Naive B cell (primary cell): ENCODE results near the gene FTO. TPM values are rescaled to one million over a fixed set of nuclear protein-coding genes. Genes with fewer than 3 reads are reported as not detected.
"Not testable (repeated sequence)": the region's sequence is repeated elsewhere in the genome, so short reads cannot be mapped to it uniquely, and the experiment has no call there.

ENCODE experiments used
- ATAC-seq, 2 donors: fragments of 150-1000 bp; cut with Tn5 transposase; 2 replicates each; pipeline ENCODE4 v1.10.0; 2021; ENCODE audit warnings: low read depth in 2 of 2, mild to moderate bottlenecking in 2 of 2, moderate library complexity in 2 of 2
- DNase-seq: peaks from one replicate; pipeline ENCODE4 v3.0.0; 2022
- H3K27ac Mint-ChIP-seq, 6 donors: one replicate each; pipeline ENCODE4 v1.8.0; 2020 to 2022; ENCODE audit warnings: mild to moderate bottlenecking in 6 of 6, mixed read lengths in 6 of 6, moderate library complexity in 5 of 6, inconsistent platforms in 2 of 6
- H3K27me3 Mint-ChIP-seq, 3 donors: one replicate each; pipeline ENCODE4 v1.8.0; 2021 to 2022; ENCODE audit warnings: mixed read lengths in 3 of 3, mild to moderate bottlenecking in 1 of 3
- H3K36me3 Mint-ChIP-seq, 2 donors: one replicate each; pipeline ENCODE4 v1.8.0; 2020 to 2022; ENCODE audit warnings: mixed read lengths in 2 of 2, inconsistent platforms in 1 of 2, mild to moderate bottlenecking in 1 of 2
- H3K4me1 Mint-ChIP-seq, 3 donors: one replicate each; pipeline ENCODE4 v1.8.0; 2020 to 2022; ENCODE audit warnings: mixed read lengths in 3 of 3, inconsistent platforms in 1 of 3, mild to moderate bottlenecking in 1 of 3, moderate library complexity in 1 of 3
- H3K4me3 Mint-ChIP-seq, 8 donors: one replicate each; pipeline ENCODE4 v1.8.0; 2020 to 2022; ENCODE audit warnings: mild to moderate bottlenecking in 8 of 8, mixed read lengths in 8 of 8, moderate library complexity in 8 of 8, inconsistent platforms in 2 of 8
- H3K9me3 Mint-ChIP-seq, 7 donors: one replicate each; pipeline ENCODE4 v1.8.0; 2020 to 2022; ENCODE audit warnings: mixed read lengths in 7 of 7, mild to moderate bottlenecking in 5 of 7, inconsistent platforms in 2 of 7, moderate library complexity in 1 of 7
- polyA plus RNA-seq, 6 donors: library from polyadenylated mRNA; unstranded; fragments of 300-500 nt; fragmentation: Illumina TruSeq; gene quantifications; one replicate each; pipeline ENCODE4 v1.2.3, GENCODE V29; 2021; ENCODE audit warnings: low read depth in 6 of 6

The FTO gene
- 10 to 100 TPM; 64.7 to 89.0 (median 79.6) TPM for polyA plus RNA-seq

DNA sequence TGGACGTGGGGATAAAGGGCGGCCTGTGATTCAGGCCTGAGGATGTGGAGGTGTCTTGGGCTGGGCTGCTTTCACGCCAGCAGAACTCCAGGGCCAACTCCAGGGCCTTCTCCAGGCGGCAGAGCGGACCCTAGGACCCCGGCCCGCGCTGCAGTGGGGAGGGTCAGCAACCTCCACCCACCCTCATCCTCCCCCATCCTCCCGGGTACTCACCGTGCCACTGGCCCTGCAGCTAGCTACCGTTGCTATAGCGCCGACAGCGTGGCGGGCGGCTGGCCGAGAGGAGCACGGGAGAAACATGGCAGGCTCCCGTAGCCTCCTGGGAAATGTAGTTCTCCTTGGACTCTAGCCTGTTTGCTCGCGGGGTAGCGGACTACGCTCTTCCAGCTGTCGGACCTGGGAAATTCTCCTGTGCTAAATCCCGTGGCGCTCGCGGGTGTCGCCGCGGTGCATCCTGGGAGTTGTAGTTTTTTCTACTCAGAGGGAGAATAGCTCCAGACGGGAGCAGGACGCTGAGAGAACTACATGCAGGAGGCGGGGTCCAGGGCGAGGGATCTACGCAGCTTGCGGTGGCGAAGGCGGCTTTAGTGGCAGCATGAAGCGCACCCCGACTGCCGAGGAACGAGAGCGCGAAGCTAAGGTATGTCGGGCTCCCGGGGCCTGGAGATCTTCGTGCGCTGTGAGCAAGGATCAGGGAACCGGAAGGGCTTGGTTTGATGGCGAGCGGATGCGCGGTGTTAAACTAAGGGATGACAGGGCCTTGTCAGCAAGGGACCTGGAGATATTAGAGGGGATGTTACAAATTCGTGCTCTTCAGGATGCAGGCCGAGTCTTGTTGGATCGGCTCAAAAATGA lies at the start of gene FTO, which contains the start of gene RPGRIP1L:
FTO (plus strand) TSS at position 567 of the 855 bp plus-strand sequence.
RPGRIP1L (minus strand) TSS at position 270 of the 855 bp plus-strand sequence. CDS start 3,136 bp downstream, outside the sequence.
- H3K27ac Mint-ChIP-seq = peak within 1 kb of the TSS; percentile 81 to 99 (median 96)
- no peaks in the 10 kb centered on the region for H3K36me3 Mint-ChIP-seq
- H3K4me3 Mint-ChIP-seq = peak within 1 kb of the TSS; percentile 89 to 100 (median 98)
- peak; percentile 92 for ATAC-seq
- DNase-seq = peak; percentile 93
- no peaks in the 10 kb centered on the region for H3K27me3 Mint-ChIP-seq
- H3K4me1 Mint-ChIP-seq = peaks cover 28 to 33% (median 33%) of the 10 kb centered on the region in 3 donors
- H3K9me3 Mint-ChIP-seq = no peaks in the 10 kb centered on the region

DNA sequence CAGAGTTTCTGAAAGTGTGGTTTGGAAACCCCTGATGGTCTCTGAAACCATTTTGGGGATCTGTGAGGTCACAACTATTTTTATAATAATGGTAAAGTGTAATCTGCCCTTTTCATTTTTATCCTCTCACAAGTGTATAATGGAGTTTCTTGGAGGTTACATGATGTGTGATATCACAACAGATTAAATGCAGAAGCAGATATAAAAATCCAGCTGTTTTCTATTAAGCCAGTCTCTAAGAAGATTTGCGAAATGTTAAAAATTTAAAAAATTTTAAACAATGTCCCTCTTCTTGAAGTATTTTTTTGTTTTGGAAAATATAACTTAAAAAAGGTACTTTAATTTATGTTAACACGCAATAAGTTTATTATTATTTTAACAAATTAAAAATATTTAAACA lies 49.0 kb upstream of the FTO start:
- Mint-ChIP-seq H3K4me3 (no peak overlapping the region), H3K9me3 (no peaks in the 10 kb centered on the region), H3K27me3 (no peaks in the 10 kb centered on the region), H3K27ac (no peak overlapping the region), H3K4me1 (no peaks in the 10 kb centered on the region), H3K36me3 (peaks cover 5 to 24% of the 10 kb centered on the region in 2 donors)
- DNase-seq = no peak
- no peak for ATAC-seq

DNA sequence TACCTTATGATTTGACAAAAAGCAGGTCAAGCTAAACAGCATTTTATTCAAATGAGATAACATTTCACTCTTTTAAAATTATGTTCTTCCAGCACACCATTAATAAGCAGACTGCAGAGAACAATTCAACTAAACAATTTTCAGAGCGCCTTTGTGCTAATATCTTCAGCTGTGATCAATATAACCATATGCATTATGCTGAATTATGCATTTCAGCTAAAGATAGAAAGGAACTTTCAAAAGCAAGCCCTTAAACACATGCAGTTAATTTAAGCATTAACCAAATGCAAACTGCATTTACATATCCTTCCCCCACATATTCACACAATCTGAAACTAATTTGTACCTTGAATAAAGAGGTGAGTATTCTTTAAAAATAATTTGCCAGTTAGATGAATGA lies 41.9 kb upstream of the FTO start:
- ATAC-seq = no peak
- no peaks in the 10 kb centered on the region for H3K9me3 Mint-ChIP-seq

DNA sequence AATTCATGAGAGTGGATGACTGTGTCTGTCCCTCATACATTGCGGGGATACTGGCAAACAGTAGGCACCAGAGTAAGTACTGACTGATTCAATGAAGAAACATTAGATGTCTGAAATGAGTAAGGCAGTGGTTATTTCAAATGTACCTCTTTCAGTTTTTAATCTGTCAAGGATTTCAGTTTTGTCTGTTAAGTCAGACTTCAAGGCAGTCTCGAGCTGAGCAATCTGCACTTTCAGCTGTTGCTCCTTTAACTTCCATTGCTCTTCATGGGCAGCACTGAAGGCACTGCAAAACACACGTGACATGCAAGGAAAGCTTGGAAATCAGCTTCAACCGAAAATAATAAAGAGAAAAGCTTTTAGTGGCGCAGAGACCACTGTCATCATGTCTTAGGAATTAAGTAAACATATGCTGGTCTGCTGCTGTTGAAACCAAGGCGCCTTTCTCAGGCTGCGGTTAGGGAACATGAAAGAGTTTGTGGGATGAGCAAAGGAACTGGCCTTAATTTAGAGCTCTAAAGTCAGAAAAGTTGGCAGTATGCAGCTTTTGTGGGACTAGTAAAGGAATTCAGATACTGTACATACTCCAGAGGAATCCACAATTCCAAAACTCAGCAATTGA lies 39.1 kb upstream of the FTO start:
- Mint-ChIP-seq H3K4me3 (no peak overlapping the region), H3K27ac (no peak overlapping the region)
- no peak for ATAC-seq

More for the DNA sequence above, 41.9 kb upstream of the FTO start:
- no peaks in the 10 kb centered on the region for H3K36me3 Mint-ChIP-seq
- no peak overlapping the region for H3K27ac Mint-ChIP-seq
- DNase-seq = no peak
- H3K27me3 Mint-ChIP-seq = no peaks in the 10 kb centered on the region
- H3K4me3 Mint-ChIP-seq = no peak overlapping the region
- H3K4me1 Mint-ChIP-seq = no peaks in the 10 kb centered on the region

DNA sequence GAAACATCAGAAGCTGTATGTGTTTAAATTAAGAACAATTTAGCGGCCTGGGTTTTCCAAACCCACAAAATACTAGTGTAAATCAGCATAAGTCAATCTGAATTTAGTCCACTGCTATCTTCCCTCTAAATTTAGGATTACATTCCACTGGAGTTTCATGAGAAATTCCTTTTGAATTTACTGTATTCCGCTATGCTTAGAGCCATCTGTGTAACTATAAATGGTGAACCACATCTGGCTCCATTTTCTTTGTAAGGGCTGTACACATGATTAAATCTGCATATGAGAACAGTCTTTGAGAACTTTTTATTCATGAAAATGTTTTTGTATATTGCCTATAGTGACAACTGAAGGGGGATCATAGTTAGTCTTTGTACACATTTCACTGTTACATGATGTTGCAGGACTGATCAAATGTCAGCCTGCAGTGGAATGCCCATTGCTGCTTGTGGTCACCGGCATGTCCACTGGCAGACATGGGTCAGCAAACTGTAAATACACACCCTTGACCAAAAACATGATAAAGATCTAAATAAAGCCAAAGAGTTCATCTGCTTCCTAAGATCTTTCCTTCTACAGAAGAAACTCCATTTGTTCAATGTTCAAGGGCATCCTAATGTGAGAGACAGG lies 37.1 kb upstream of the FTO start:
- DNase-seq = no peak
- no peak overlapping the region for H3K27ac Mint-ChIP-seq
- H3K36me3 Mint-ChIP-seq = no peaks in the 10 kb centered on the region
- no peak overlapping the region for H3K4me3 Mint-ChIP-seq
- ATAC-seq = no peak
- H3K9me3 Mint-ChIP-seq = no peaks in the 10 kb centered on the region
- no peaks in the 10 kb centered on the region for H3K4me1 Mint-ChIP-seq
- H3K27me3 Mint-ChIP-seq = no peaks in the 10 kb centered on the region

More for the DNA sequence above, 39.1 kb upstream of the FTO start:
- no peaks in the 10 kb centered on the region for H3K4me1 Mint-ChIP-seq
- H3K9me3 Mint-ChIP-seq = no peaks in the 10 kb centered on the region
- H3K36me3 Mint-ChIP-seq = no peaks in the 10 kb centered on the region
- no peaks in the 10 kb centered on the region for H3K27me3 Mint-ChIP-seq
- no peak for DNase-seq

DNA sequence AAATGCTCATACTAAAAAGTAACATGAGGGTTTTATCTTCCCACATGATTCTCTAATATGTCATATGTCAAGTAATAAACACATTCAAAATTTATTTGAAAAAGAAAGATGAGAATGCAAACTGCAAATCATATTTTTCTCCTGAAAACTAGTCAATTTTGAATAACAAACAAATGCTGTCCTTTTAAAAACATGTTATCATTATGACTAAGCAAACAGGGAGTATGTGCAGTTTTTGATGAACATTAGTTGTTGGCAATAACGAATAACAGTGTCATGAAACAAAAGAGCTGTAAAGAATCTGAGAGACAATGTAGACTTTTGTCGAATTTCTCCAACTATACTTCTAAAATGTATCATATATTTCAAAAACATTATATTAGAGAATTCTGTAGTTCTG lies 35.1 kb upstream of the FTO start:
- H3K27me3 Mint-ChIP-seq = no peaks in the 10 kb centered on the region
- no peak for DNase-seq
- H3K27ac Mint-ChIP-seq = no peak overlapping the region
- ATAC-seq = no peak
- H3K4me1 Mint-ChIP-seq = no peaks in the 10 kb centered on the region
- no peak overlapping the region for H3K4me3 Mint-ChIP-seq
- H3K36me3 Mint-ChIP-seq = no peaks in the 10 kb centered on the region
- H3K9me3 Mint-ChIP-seq = no peaks in the 10 kb centered on the region

DNA sequence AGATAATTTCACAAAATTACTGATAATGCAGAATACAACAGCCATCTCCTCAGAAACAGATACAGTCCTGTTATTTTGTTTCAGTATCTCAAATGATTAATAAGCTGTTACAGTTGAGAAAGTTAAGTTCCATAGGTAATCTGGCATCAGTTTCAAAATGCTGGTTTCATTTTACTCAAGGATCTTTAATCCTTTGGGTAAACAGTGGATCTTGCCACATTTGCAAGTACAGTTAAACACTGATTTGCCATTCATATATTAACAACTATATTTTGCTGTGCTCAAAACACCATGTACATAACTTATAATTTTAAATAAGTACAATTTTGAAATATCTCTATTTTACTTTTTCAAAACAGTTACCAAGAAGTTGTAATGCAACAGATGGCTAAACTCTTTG lies 31.5 kb upstream of the FTO start:
- Mint-ChIP-seq H3K4me3 (no peak overlapping the region), H3K9me3 (no peaks in the 10 kb centered on the region), H3K27me3 (no peaks in the 10 kb centered on the region), H3K4me1 (no peaks in the 10 kb centered on the region), H3K27ac (no peak overlapping the region), H3K36me3 (no peaks in the 10 kb centered on the region)
- ATAC-seq (no peak), DNase-seq (no peak)

DNA sequence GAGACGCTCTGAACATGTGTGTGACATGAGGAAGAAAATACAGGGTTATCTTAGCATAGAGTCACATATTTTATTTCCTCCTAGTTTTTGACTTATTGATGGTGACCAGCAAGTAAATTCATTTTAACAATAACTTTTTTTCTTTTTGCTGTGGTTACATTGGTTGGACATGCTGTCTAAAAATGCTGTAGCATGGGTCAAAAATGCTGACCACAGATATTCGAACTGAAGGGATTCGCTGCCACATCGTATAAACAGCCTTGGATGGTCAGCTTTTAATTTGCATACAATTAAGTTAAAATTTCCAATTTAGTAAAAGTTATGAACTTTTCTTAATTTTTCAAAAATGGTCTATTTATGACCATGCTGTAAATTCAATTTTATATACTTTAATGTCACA lies 30.8 kb upstream of the FTO start:
- ATAC-seq = no peak
- DNase-seq = no peak
- no peaks in the 10 kb centered on the region for H3K36me3 Mint-ChIP-seq
- H3K9me3 Mint-ChIP-seq = no peaks in the 10 kb centered on the region
- H3K4me1 Mint-ChIP-seq = no peaks in the 10 kb centered on the region
- H3K27ac Mint-ChIP-seq = no peak overlapping the region
- no peak overlapping the region for H3K4me3 Mint-ChIP-seq
- H3K27me3 Mint-ChIP-seq = no peaks in the 10 kb centered on the region

DNA sequence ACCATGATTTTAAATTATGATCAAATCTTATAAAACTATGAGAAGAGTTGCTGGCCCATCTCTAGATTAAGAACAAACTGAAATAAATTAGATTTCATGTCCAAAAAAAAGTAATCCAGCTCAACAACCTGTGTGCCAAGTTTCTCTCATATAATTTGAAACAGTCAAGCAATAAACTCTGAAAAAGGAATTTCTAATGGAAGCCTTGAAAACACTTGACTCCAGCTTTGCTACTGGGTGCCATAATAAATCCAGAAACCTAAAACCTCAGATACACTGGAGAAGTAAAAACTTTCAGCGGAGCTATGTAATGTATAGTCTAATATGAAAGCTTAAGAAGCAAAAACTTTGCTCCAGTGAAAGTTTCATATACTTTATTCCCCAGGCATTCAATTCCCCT lies 25.8 kb upstream of the FTO start:
- Mint-ChIP-seq H3K27me3 (no peaks in the 10 kb centered on the region), H3K36me3 (peaks cover 9 to 11% of the 10 kb centered on the region in 2 donors), H3K27ac (no peak overlapping the region), H3K4me1 (no peaks in the 10 kb centered on the region), H3K9me3 (no peaks in the 10 kb centered on the region), H3K4me3 (no peak overlapping the region)
- ATAC-seq (no peak), DNase-seq (no peak)

DNA sequence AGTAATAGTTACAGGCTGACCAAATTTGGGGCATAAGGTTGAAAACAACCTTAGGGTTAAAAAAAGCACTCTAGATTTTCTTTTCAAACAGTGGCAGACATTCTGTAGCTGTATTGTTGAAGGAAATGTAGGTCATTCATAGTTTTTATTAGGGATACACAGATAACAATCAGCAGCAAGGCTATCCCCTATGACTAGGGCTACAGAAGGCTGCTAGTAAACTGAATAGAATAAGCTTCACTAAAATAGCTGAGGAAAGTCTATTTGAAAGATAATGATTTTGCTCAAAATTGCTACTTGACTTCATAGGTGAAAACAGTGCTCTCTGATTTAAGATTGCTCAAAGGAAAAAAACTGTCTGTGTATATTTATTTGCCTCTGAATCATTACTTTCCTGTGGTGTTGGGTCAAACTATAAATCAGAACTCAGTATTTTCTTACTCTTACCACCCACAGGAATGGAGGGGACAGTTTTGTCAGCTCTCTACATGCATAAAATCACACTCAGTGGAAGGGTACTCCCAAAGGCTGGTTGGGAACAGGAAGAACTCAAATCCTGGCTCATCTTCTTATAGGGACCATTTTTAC lies 25.1 kb upstream of the FTO start:
- Mint-ChIP-seq H3K36me3 (peaks cover 11 to 16% of the 10 kb centered on the region in 2 donors), H3K27me3 (no peaks in the 10 kb centered on the region), H3K4me1 (no peaks in the 10 kb centered on the region), H3K27ac (no peak overlapping the region), H3K9me3 (no peaks in the 10 kb centered on the region), H3K4me3 (no peak overlapping the region)
- DNase-seq (no peak), ATAC-seq (no peak)

DNA sequence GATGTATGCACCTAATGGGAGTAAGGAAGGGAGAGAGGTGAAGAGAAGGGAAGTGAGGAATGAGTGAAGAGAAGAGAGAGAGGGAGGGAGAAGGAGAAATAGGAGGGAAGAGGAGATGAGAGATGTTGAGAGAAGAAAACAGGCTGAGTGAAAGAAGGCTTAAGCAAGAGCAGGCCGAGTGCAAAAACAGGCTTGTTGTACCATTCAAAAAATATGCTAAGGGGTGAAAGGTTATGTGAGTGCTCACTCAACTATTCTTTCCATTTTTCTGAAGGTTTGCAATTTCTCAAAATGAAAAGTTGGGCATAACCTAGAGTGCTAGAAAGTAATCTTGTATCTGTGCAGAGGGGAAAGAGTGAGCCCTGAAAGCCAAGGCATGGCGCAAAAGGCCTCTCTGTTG lies 23.2 kb upstream of the FTO start:
- Mint-ChIP-seq H3K4me3 (peak overlapping the region in 1 of 8 donors; percentile 81), H3K27ac (peak overlapping the region in 1 of 6 donors; percentile 54), H3K27me3 (no peaks in the 10 kb centered on the region), H3K9me3 (peaks cover 0 to 9% (median 3%) of the 10 kb centered on the region in 7 donors), H3K4me1 (no peaks in the 10 kb centered on the region), H3K36me3 (peaks cover 16 to 21% of the 10 kb centered on the region in 2 donors)
- ATAC-seq (no peak), DNase-seq (no peak)

DNA sequence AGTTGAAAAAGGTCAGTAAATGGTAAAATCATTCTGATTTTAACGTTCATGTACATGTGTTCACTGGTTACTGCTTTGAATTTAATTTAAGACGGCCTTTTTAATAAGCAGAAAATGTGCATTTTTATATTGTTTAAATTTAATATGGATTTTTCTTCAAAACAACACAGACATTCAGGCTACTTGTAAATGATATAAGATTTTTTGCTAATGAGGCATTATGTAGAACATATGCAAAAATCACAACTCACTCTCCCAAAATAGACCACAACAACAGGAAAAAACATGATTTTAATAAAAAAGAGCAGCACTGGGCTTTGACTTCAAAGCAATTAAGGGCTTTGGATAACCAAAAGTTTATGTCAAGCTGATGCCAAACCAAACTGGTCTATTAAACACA lies 22.6 kb upstream of the FTO start:
- H3K27ac Mint-ChIP-seq = peak overlapping the region in 1 of 6 donors; percentile 57
- no peak for ATAC-seq
- H3K4me3 Mint-ChIP-seq = no peak overlapping the region
- DNase-seq = no peak
- H3K36me3 Mint-ChIP-seq = peaks cover 16 to 21% of the 10 kb centered on the region in 2 donors
- no peaks in the 10 kb centered on the region for H3K4me1 Mint-ChIP-seq
- peaks cover 0 to 9% (median 3%) of the 10 kb centered on the region in 7 donors for H3K9me3 Mint-ChIP-seq
- no peaks in the 10 kb centered on the region for H3K27me3 Mint-ChIP-seq

DNA sequence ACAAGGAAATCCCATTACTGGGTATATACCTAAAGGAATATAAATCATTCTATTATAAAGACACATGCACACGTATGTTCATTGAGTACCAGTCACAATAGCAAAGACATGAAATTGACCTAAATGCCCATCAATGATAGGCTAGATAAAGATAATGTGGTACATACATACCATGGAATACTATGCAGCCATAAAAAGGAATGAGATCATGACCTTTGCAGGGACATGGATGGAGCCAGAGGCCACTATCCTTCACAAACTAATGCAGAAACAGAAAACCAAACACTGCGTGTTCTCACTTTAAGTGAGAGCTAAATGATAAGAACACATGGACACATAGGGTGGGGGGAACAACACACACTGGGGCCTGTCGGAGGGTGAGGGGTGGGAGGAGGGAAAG lies 18.6 kb upstream of the FTO start:
- DNase-seq, H3K4me3 Mint-ChIP-seq, H3K27ac Mint-ChIP-seq: not testable (repeated sequence)

More for the DNA sequence above, 18.6 kb upstream of the FTO start:
- H3K9me3 Mint-ChIP-seq, ATAC-seq, H3K4me1 Mint-ChIP-seq, H3K27me3 Mint-ChIP-seq: not testable (repeated sequence)
- H3K36me3 Mint-ChIP-seq = peaks cover 14% of the 10 kb centered on the region in 2 donors
